ENCODE measurements around the gene KLHDC8A.
"Not testable (repeated sequence)": the region's sequence is repeated elsewhere in the genome, so short reads cannot be mapped to it uniquely, and the experiment has no call there.

Gene KLHDC8A

DNA sequence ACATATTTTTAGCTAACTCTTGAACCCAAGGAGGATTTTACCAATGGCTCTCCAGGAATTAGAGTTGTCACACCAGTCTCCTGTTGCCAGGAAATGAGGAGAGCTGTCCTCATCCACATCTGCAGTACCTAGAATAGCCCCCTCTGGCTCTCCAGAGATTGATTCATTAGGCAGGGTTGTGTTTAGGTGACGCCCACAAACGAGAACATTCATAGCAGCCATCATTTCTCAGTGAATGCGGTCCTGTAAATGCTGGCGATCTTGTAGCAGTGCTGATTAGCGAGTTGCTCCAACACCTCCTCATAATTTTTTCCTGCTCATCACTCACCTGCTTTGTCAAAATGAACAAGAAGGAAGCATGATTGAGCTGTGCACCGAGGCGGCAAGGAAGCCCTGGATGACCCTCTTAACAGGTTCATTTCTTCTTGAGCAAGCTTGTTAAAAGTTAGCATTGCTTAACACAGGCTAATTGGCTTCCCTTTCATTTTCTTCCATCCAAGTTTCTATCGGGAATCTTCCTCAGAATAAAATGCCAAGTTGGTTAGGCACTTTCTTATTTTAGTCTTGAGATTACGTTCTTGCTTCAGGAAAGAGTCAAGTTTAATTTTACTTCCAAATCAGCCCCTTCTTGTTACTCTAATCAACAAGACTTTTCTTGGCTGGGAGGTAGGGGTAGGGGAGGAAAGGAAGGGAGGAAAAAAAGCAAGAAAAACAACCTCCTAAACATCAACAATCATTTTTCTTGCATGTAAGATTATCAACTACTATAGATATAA, 16.5 kb upstream of the KLHDC8A start:
- H3K4me3 ChIP-seq (ENCODE audit: low read length), result no peak overlapping the region

DNA sequence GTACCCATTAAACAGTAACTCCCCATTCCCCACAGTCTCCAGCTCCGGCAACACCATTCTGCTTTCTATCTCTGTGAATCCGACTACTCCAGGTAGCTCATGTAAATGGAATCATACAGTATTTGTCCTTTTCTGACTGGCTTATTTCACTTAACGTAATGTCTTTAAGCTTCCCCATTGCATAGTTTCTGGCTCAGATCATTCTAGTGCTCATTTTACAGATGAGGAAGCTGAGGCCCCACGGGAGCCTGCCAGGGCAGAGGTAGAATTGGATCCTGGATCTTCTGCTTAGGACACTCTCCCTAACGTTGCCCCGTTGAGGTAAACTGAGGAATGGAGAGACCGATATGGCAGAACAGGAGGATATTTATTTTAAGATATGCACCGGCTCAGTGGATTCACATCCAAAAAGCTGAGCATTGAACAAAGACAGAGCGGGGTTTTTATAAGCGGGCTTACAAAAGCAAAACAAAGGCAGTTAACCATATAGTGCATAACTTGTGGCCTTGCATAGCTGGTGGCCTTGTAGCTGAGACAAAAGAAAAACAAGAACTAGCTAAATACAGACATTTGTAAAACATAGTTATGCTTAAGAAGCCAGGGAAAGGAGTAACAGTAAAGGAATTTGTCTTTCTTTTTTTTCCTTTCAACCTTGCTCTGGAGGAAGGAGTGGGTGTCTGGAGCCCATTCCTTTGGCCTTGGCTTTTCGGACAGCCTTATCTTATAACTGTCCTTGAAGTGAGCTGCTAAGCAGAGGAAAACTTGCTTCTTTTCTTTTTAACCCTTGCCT, 15.3 kb upstream of the KLHDC8A start:
- DNase-seq (ENCODE audit: low read depth, low spot score), result no peak
- no peak overlapping the region for H3K4me3 ChIP-seq (ENCODE audit: low read length)

More for the DNA sequence above, 16.5 kb upstream of the KLHDC8A start:
- DNase-seq (ENCODE audit: low read depth, low spot score), result no peak

DNA sequence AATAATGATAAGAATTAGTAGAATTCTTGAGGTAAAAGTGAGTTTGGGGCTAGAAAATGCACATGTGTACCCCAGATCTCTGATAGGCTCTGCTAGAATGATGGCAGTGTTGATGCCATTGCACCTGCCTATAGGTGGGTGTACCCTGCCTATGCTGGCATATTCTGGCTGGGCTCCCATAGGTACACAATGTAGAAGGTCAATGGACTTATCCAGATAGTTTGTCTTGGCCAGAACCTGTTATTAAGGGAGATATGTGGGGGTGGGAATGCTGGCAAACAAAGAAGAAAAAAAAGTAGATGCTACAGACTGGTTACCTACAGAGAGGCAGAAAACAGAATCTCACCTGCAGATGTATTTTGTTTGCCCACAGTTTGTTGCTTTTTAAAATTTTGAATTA, 14.1 kb upstream of the KLHDC8A start:
- H3K4me3 ChIP-seq (ENCODE audit: low read length), result no peak overlapping the region
- DNase-seq (ENCODE audit: low read depth, low spot score), result no peak

DNA sequence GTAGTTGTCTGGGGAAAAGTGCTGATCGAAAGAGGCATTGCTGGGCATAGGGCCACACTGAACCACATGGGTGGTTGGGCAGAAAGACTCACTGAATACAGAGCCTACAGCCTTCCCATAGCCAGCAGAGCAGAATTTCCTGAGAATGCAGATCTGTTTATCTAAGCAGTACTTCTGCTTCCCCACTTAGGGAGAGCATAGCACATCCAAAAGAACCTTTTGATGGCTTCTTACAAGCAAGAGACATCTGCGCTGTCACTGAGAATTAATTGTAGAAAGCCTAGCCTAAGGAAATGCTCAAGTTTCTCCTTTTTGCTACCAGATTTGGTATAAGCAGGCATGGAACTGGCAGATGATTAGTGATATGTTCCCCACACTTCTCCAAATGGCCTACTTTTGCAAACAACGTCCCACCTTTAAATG, 13.0 kb upstream of the KLHDC8A start:
- no peak overlapping the region for H3K4me3 ChIP-seq (ENCODE audit: low read length)
- no peak for DNase-seq (ENCODE audit: low read depth, low spot score)

DNA sequence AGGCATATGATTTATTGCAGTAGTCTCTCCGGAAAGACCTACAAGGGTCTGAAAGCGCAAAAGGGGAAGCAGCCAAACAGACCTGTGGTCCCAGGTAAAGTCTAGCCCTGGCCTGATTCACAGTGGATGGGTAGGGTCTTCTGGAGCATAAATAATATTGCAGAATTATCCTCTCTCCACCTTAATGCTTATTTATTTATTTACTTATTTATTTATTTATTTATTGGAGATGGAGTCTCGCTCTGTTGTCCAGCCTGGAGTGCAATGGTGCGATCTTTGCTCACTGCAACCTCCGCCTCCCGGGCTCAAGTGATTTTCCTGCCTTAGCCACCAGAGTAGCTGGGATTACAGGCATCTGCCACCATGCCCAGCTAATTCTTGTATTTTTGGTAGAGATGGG, 11.8 kb upstream of the KLHDC8A start:
- no peak for DNase-seq (ENCODE audit: low read depth, low spot score)
- no peak overlapping the region for H3K4me3 ChIP-seq (ENCODE audit: low read length)

DNA sequence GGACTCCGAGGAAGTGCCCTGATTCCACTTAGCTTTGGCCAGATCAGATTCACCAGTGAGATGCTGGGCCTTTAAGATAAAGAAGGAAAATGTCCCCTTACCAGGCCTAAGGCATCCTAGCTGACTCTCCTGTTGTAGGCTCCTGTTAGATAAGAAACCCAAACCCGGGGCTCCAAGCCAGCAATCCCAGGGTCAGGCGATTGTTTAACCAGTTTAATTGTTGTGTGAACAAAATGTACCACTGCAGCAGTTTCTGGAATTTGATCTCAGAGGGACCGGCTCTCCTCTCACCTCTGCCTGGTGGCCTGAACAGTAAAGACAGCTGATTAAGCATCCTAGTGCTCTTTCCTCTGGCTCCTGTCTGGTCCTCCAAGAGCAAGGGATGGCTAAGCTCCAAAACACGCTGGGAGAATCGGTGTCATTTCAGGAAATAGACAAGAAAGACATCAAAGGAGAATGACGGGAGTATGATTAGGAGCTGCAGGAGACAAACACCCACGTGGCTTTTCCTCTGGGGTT, 9.3 kb upstream of the KLHDC8A start:
- H3K4me3 ChIP-seq (ENCODE audit: low read length), result no peak overlapping the region
- DNase-seq (ENCODE audit: low read depth, low spot score), result no peak

DNA sequence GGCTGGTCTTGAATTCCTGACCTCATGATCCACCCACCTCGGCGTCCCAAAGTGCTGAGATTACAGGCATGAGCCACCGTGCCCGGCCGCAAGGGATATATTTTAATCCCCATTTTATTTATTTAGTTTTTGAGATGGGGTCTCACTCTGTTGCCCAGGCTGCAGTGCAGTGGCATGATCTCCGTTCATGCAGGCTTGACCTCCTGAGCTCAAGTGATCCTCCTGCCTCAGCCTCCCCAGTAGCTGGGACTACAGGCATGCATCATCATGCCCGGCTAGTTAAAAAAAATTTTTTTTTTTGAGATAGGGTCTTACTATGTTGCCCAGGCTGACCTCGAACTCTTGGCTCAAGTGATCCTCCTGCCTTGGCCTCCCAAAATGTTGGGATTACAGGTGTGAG, 8.4 kb upstream of the KLHDC8A start:
- not testable (repeated sequence) for H3K4me3 ChIP-seq (ENCODE audit: low read length); DNase-seq (ENCODE audit: low read depth, low spot score)

DNA sequence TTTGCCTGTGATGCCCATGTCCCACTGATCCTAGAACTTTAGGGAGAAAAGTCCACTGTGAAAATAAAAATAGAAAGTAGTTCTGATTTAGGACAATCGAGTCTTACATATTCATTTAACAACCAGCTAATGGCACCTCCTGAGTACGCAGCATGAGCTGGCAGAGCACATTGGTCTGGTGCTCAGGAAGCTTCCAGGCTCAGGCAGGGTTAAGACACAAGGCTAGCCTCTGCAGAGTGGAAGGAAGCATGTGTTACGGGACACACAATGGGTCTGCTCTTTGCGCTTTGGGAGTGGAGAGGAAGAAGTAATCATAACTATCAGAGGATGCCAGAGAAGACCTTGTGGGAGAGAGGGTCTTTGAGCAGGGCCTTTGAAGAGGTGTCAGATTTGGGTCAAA, 4.2 kb upstream of the KLHDC8A start:
- no peak for DNase-seq (ENCODE audit: low read depth, low spot score)
- H3K4me3 ChIP-seq (ENCODE audit: low read length), result no peak overlapping the region

DNA sequence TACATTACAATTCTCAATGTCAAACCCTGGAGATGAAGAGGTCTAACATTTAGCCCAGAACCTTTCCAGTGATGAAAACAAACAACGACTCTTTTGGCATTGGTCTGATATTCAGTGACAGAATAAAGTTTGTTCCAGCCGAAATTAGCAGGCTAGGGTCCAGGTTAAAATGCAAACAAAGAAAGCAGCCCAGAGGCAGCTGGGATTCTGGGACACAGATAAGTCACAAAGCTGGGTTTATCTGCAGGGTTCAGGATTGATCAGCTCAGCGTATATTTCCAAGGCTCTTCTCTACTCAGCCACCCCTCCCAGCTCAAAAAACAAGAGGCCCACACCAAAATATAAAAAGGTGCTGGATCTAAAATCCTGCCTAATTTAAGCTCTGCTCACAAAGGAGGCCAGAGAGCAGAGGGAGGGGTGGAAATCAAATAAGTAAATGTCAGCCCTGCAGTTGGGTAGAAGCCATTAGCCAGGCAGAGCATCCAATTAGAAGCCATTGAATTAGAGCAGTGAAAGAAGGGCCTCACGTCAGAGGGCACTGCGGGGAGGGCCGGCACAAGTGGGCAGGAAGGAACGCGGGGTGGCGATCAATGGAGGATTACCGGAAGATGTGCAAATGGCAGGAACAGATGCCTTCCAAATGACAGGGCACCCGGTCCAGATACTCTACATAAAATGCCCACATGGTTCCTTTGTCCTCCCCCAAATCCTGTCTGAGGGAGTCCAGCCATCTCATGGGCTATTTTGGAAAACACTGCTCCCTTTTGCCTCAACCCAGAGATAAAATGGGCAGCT, 3.2 kb upstream of the KLHDC8A start:
- H3K4me3 ChIP-seq (ENCODE audit: low read length), result no peak overlapping the region
- no peak for DNase-seq (ENCODE audit: low read depth, low spot score)

DNA sequence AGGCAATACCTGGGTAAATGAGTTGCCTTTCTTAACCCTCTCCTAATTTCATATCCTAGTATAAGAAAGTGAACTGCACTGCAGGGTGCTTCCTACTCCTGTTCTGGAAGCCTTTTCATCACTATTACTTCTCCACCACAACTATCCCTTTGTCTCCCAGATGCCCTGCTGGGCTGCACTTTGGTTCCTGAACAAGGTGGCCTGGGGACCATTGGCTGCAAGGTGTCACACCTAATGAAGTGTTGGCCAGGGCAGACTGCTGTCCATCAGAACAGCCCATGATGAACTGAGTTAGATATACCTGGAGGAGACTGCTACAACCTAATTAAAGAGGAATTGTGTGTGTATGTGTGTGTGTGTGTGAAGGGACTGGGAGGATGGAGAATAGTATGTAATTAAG, 1.9 kb upstream of the KLHDC8A start:
- DNase-seq (ENCODE audit: low read depth, low spot score), result no peak
- H3K4me3 ChIP-seq (ENCODE audit: low read length), result no peak overlapping the region

DNA sequence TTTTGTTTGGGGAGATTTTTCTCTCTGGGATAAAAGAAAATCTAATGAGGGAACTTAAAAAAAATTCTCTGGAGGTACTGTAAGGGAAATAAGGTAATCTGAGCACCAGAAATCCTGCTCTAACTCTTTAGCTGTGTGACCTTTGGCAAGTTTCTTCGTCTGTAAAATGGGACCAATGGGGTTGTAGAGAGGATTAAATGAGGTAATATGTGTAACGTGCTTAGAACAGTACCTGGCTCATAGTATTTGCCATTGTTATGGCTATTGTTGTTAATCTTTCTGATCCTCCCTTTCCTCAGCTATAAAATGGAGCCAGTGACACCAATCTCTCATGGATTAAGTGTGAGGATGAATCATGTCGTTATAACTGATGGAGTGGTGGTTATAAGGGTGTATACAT, 845 bp upstream of the KLHDC8A start:
- H3K4me3 ChIP-seq (ENCODE audit: low read length), result no peak overlapping the region
- DNase-seq (ENCODE audit: low read depth, low spot score), result no peak

DNA sequence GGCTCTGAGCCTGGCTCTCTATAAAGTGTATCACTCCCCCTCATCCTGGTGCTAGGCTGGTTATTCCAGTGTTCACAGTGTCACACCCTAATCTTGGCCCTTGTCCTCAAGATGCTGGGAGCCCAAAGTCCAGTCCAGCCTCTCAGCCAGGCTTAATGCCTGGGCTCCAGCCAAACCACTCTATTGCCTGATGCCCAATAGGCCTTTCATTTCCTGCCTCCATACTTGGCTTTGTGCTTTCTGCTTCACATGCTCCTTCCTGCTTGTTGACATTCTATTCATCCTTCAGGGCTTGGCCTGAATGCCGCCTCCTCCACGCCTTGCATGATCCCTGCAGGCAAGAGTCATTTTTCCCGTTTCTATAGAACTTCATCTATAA, 1.7 kb downstream of the KLHDC8A start:
- no peak overlapping the region for H3K4me3 ChIP-seq (ENCODE audit: low read length)
- DNase-seq (ENCODE audit: low read depth, low spot score), result no peak

DNA sequence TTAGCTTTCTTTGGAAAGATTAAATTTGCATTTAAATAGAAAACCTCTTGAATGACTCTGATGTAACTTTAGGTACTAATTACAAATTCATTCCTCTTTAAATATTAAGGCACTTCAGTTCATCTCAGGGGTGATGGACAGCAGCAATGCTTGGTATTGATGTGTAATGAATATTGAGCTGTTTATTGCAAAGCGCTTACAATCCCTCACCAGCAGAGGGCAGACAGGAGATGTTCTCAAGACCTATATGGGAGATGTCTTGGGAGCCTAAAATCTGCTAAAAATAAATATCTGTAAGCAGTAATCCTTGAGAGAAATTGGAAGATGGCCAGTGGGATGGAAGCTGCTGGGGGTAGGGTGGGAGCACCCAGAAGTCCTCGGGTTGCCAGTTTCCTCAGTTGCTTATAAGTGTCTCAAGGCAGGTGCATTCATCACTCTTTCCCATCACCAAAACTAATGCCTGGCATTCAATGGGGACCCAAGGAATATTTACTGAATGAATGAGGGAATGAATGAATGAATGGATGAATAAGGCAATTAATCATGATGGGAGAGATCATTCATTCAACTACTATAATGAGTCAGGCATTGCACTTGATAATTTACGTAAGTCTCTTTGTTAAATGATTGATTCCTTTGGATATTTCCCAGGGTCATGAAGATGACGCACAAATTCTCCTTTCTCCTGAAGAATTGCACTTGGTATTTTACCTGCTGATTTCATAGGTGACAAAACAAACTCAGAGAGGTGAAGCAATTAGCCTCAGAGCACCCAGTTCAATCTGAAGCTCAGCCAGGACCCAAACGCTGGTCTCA, 2.3 kb downstream of the KLHDC8A start:
- H3K4me3 ChIP-seq (ENCODE audit: low read length), result no peak overlapping the region
- peak; percentile 58 for DNase-seq (ENCODE audit: low read depth, low spot score)

DNA sequence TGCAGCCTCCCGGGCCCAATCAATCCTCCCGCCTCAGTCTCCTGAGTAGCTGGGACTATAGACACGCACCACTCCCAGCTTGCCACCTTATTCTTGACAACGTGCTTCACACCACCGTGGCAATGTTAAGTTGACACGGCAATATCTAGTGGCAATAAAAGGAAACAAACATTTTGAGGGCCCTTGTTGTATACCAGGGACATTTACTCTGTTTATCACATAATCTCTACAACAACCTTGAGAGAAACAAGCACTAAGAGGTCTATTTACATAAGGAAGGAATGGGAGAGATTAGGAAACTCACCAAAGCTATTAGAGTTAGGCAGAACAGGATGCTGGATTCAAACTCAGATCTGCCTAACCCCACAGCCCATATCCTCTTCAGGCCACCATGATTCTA, 3.1 kb downstream of the KLHDC8A start:
- no peak for DNase-seq (ENCODE audit: low read depth, low spot score)

DNA sequence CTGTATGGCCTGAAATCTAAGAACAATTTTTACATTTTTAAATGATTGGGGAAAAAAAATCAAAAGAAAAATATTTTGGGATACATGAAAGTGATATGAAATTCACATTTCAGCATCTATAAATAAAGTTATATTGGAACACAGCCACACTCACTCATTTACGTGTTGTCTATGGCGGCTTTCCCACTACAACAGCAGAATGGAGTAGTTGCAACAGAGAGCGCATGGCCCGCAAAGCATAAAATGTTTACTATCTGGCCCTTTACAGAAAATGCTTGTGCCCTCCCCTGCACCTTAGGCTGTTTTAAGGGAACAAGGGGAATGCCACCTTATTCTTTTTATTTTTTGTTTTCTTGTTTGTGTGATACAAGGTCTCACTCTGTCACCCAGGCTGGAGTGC, 3.5 kb downstream of the KLHDC8A start:
- H3K4me3 ChIP-seq (ENCODE audit: low read length), result no peak overlapping the region
- no peak for DNase-seq (ENCODE audit: low read depth, low spot score)

More for the DNA sequence above, 3.1 kb downstream of the KLHDC8A start:
- no peak overlapping the region for H3K4me3 ChIP-seq (ENCODE audit: low read length)

DNA sequence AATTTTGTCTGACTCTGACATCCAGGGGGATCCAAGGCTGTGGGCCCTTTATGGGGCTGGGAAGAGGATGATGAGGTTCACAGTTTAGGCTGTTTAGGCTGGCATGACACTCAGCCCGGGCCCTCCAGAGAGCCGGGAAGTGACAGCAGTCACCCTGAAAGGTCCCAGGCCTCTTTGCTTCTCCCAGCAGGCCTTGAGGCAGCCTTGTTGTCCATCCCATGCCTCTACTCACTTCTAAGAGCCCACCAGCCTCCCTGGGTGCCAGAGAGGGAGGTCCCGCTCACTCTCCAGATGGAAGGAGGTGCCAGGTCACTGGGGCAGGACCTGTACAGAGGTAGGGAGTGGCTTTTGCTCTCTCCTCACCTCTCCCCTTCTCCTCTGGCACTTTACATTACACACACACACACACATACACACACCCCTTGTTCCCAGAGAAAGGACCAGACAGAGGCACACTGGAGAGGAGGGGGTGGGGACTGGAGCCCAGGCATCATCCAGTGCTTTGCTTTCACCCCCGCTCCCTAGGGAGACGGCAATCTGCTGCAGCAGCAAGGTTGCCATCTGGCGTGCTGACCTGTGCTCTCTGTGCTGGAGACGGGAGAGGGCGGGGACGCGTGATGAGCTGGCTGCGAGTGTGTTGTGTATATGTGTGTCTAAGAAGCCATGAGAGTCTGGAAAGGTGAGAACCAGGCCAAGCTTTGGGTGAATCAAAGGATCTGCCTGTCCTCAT, 4.6 kb downstream of the KLHDC8A start:
- no peak overlapping the region for H3K4me3 ChIP-seq (ENCODE audit: low read length)
- no peak for DNase-seq (ENCODE audit: low read depth, low spot score)

DNA sequence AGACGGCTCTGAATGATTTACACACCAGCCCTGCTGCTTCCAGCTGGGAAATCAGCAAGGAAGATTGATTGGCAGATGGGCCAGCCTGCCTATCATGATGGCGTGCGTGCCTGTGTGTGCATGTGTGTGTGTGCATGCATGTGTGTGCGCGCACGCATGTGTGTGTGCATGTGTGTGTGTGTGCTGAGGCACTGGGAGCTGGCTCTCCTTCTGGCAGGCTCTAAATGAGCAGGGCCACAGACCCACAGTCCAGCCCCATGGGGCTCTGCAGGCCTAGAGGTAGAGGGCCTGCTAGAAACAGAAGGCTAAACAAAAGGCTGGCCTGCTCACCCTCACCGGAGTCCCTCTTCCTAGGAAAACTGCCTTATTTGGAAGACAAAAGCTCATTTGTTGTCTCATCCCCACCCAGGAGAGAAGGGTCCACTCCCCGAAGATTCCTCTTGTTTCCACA, 6.0 kb downstream of the KLHDC8A start:
- H3K4me3 ChIP-seq (ENCODE audit: low read length), result no peak overlapping the region
- no peak for DNase-seq (ENCODE audit: low read depth, low spot score)

DNA sequence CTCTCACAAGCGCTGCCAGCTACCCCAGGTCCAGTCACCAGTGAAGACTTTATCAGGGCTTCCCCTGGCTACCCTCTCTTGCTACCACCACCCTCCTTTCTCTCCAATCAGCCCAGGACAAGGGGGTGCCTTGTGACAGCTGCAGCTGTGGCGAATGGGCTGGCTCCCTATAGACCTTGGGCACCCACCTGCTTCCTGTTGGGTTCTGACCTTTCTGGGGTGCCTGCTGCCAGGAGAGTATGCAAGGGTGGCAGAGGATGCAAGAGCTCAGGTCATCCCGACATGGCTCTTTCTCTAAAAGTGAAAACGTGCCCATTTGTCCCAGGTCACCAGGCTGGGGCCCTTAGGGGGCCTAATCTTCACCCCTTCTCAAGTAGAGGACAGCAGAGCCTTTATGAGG, 6.6 kb downstream of the KLHDC8A start:
- no peak for DNase-seq (ENCODE audit: low read depth, low spot score)
- H3K4me3 ChIP-seq (ENCODE audit: low read length), result no peak overlapping the region

All from Jurkat, Clone E6-1 (cell line).